Endothelial cell of umbilical vein (primary cell): ENCODE results near the gene VWA8. TPM values are rescaled to one million over a fixed set of nuclear protein-coding genes. Genes with fewer than 3 reads are reported as not detected.

Source experiments
- BruUV-seq: library from RNA; stranded (reverse); fragments of 400-500 nt; replicated peaks from 2 replicates; lab custom pipeline; 2021; lab: Mats Ljungman, UMichigan
- CTCF ChIA-PET: fragments of 300-600, 350-600 bp; sonication (Branson Sonifier 250); formaldehyde crosslinking; loops from one replicate; lab custom pipeline; 2021; ENCODE audit warnings: antibody characterized with exemption, inconsistent platforms; lab: Charles Lee
- POLR2A ChIA-PET: fragments of 300-600, 350-600 bp; sonication (Branson Sonifier 250); formaldehyde crosslinking; loops from one replicate; lab custom pipeline; 2021; ENCODE audit warnings: antibody characterized with exemption, inconsistent platforms; lab: Charles Lee
- DNase-seq: peaks from one replicate; pipeline ENCODE4 v3.0.0-alpha.2; 2011; ENCODE audit warnings: low read depth, low spot score
- FAIRE-seq: peaks from 2 replicates; lab custom pipeline; 2011; peaks lifted over from hg19 to GRCh38; lab: Jason Lieb, UNC
- H2AFZ ChIP-seq: 2 replicates; pipeline ENCODE4 v1.6.0; 2012; ENCODE audit warnings: low read depth, low read length, control low read depth, inconsistent platforms
- H3K27ac ChIP-seq: 2 replicates; pipeline ENCODE4 v1.5.1; 2011; ENCODE audit warnings: low read depth, mild to moderate bottlenecking, control low read depth, low read length, moderate library complexity; ENCODE audit not compliant: insufficient read depth
- H3K27me3 ChIP-seq, 2 experiments: 2 replicates each; pipeline versions ENCODE4 v1.6.0 to v1.6.1; 2011; ENCODE audit warnings: low read length in 2 of 2, mixed read lengths in 1 of 2; ENCODE audit not compliant: control insufficient read depth in 2 of 2, insufficient read depth in 2 of 2
- H3K36me3 ChIP-seq, 2 experiments: 2 replicates in 1 of 2; 3 replicates in 1 of 2; pipeline ENCODE4 v1.5.1; 2011; ENCODE audit warnings: low read length in 2 of 2, mild to moderate bottlenecking in 1 of 2, moderate library complexity in 1 of 2; ENCODE audit not compliant: control insufficient read depth in 2 of 2, insufficient read depth in 2 of 2; ENCODE audit errors: extremely low read depth in 1 of 2
- H3K4me1 ChIP-seq: 3 replicates; pipeline ENCODE4 v1.5.1; 2011; ENCODE audit warnings: mild to moderate bottlenecking, low read length; ENCODE audit not compliant: control insufficient read depth, insufficient read depth; ENCODE audit errors: extremely low read depth
- H3K4me2 ChIP-seq: 2 replicates; pipeline ENCODE4 v1.6.1; 2011; ENCODE audit warnings: low read length, control low read depth, mixed read lengths; ENCODE audit not compliant: insufficient read depth
- H3K4me3 ChIP-seq, 3 experiments: fragments of 200-600 bp in 1 of 3; sonication (generic), shearing (Covaris generic) in 1 of 3; replicated peaks in 1 of 3; 2 replicates each; pipeline ENCODE4 v1.5.1; 2011 to 2016; ENCODE audit warnings: control low read depth in 3 of 3, low read length in 3 of 3, mild to moderate bottlenecking in 2 of 3, inconsistent platforms in 1 of 3, low read depth in 1 of 3, moderate library complexity in 1 of 3; ENCODE audit not compliant: insufficient read depth in 1 of 3
- H3K79me2 ChIP-seq: 2 replicates; pipeline ENCODE4 v1.6.0; 2012; ENCODE audit warnings: low read length, inconsistent platforms; ENCODE audit not compliant: control insufficient read depth, insufficient read depth
- H3K9ac ChIP-seq: replicated peaks from 2 replicates; pipeline ENCODE3; 2011; ENCODE audit warnings: low read length, control low read depth; ENCODE audit not compliant: insufficient read depth; ENCODE audit errors: extremely low read depth
- H3K9me1 ChIP-seq: replicated peaks from 3 replicates; pipeline ENCODE4 v1.6.0; 2011; ENCODE audit warnings: mild to moderate bottlenecking, low read length; ENCODE audit not compliant: control insufficient read depth, insufficient read depth; ENCODE audit errors: extremely low read depth
- H3K9me3 ChIP-seq: replicated peaks from 2 replicates; pipeline ENCODE4 v1.5.1; 2012; ENCODE audit warnings: low read length, inconsistent platforms; ENCODE audit not compliant: control insufficient read depth, insufficient read depth
- H4K20me1 ChIP-seq: replicated peaks from 2 replicates; pipeline ENCODE3; 2011; ENCODE audit warnings: mild to moderate bottlenecking, low read length; ENCODE audit not compliant: control insufficient read depth, insufficient read depth; ENCODE audit errors: extremely low read depth
- CTCF ChIP-seq, 2 donors: IDR thresholded peaks; 1 replicate in 1 of 2; 2 replicates in 1 of 2; pipeline ENCODE4 v1.5.1; 2011; ENCODE audit warnings: low read length in 2 of 2, mild to moderate bottlenecking in 2 of 2, moderate library complexity in 2 of 2, control low read depth in 1 of 2, inconsistent platforms in 1 of 2, low read depth in 1 of 2; ENCODE audit not compliant: insufficient read depth in 1 of 2; ENCODE audit errors: extremely low read depth in 1 of 2
- EZH2 ChIP-seq: IDR thresholded peaks from 2 replicates; pipeline ENCODE4 v1.6.1; 2012; ENCODE audit warnings: borderline replicate concordance, low read depth, mild to moderate bottlenecking, moderate library complexity, low read length, inconsistent platforms; ENCODE audit not compliant: severe bottlenecking
- FOS ChIP-seq: IDR thresholded peaks from 2 replicates; pipeline ENCODE4 v1.6.1; 2011; ENCODE audit warnings: mild to moderate bottlenecking, low read length, moderate library complexity, borderline replicate concordance; ENCODE audit not compliant: insufficient read depth
- GATA2 ChIP-seq: IDR thresholded peaks from 2 replicates; pipeline ENCODE4 v1.7.0; 2011; ENCODE audit warnings: low read depth, mild to moderate bottlenecking, moderate library complexity, mixed read lengths, low read length; ENCODE audit not compliant: insufficient read length, insufficient read depth
- JUN ChIP-seq: IDR thresholded peaks from 2 replicates; pipeline ENCODE4 v1.6.1; 2011; ENCODE audit warnings: borderline replicate concordance, low read depth; ENCODE audit not compliant: insufficient read length, insufficient read depth
- MAX ChIP-seq: IDR thresholded peaks from 2 replicates; pipeline ENCODE4 v1.6.1; 2011; ENCODE audit not compliant: insufficient read depth, insufficient read length
- MYC ChIP-seq: IDR thresholded peaks from one replicate; pipeline ENCODE4 v1.6.1; 2011; ENCODE audit warnings: mild to moderate bottlenecking, low read depth, low read length
- POLR2A ChIP-seq: IDR thresholded peaks from 2 replicates; pipeline ENCODE4 v1.6.1; 2012; ENCODE audit warnings: low read depth, mild to moderate bottlenecking, control low read depth, low read length
- POLR2AphosphoS5 ChIP-seq: IDR thresholded peaks from 2 replicates; pipeline ENCODE4 v1.6.1; 2012; ENCODE audit warnings: low read depth, mild to moderate bottlenecking, control low read depth, low read length, moderate library complexity; ENCODE audit not compliant: insufficient read depth
- dilution Hi-C: fragments of 300-500 bp; cut with MboI; formaldehyde crosslinking; loops from one replicate; pipeline ENCODE4 v1.15.0; 2019; ENCODE audit warnings: low sequenced_read_pairs; ENCODE audit not compliant: extremely low pct_ligation_motif_present
- intact Hi-C: fragments of 100-400 bp; cut with micrococcal nuclease; formaldehyde crosslinking; loops from one replicate; pipeline ENCODE4 v1.10.0; 2022
- polyA plus RNA-seq, 4 experiments: library from polyadenylated mRNA; depleted of rRNA in 3 of 4; stranded (reverse) in 3 of 4; unstranded in 1 of 4; fragments of >200 nt; gene quantifications; 2 replicates each; pipeline versions ENCODE4 v1.2.1 to v1.2.3, GENCODE V29; 2011 to 2012; ENCODE audit warnings: missing spikeins in 1 of 4
- total RNA-seq: library from RNA; stranded (reverse); gene quantifications from 2 replicates; pipeline ENCODE4 v1.2.3, GENCODE V29; 2021

The VWA8 gene
- total and polyA plus RNA-seq, 2 donors (not counting 3 experiments of a cell fraction or from before 2014, with no cell fraction given), result 2.9 to 11.3 TPM

GRCh38 chr13:41774605-41775218 is 186.2 kb downstream of the VWA8 start:
- Histone ChIP-seq H4K20me1 (no peaks in the 10 kb centered on the region), H3K9me1 (no peaks in the 10 kb centered on the region), H2AFZ (no peak overlapping the region), H3K79me2 (no peaks in the 10 kb centered on the region), H3K27ac (no peak overlapping the region), H3K4me2 (no peak overlapping the region), H3K4me3 (no peak overlapping the region), H3K4me1 (no peaks in the 10 kb centered on the region), H3K9ac (no peak overlapping the region), H3K9me3 (no peaks in the 10 kb centered on the region), H3K36me3 (no peaks in the 10 kb centered on the region), H3K27me3 (no peaks in the 10 kb centered on the region)
- FAIRE-seq, result no peak
- dilution Hi-C loops, result no loop called here
- CTCF ChIA-PET, result interaction anchor here (1.2 kb wide), 1 partner anchor 9 kb away, joined by 3 read pairs; no protein-coding TSS in a partner anchor
- TF ChIP-seq POLR2A (no peak), FOS (no peak), EZH2 (no peak), MYC (no peak), CTCF (IDR thresholded peaks at IDR 0.05; ENCODE audit: extremely low read depth in 1 of 2, insufficient read depth in 1 of 2, low read depth in 1 of 2, low read length in 2 of 2) (no peak), MAX (no peak), POLR2AphosphoS5 (no peak), JUN (no peak), GATA2 (no peak)
- intact Hi-C loops, result no loop called here
- BruUV-seq, result no TSS peak
- DNase-seq, result no peak
- POLR2A ChIA-PET, result no interaction called here
